Esophagus squamous epithelium (tissue), 5 donors: ENCODE measurements around the gene C6. TPM values are rescaled to one million over a fixed set of nuclear protein-coding genes. Genes with fewer than 3 reads are reported as not detected.

Experiments used
- DNase-seq: peaks from one replicate; lab custom pipeline; 2025; lab: John Stamatoyannopoulos, UW
- H3K27ac ChIP-seq, 4 donors: fragments of 200-600 bp; sonication (generic); one replicate each; pipeline ENCODE4 v1.5.1; 2016 to 2019; ENCODE audit warnings: mild to moderate bottlenecking in 1 of 4
- H3K27me3 ChIP-seq, 4 donors: fragments of 200-600 bp; sonication (generic); 1 replicate in 3 of 4; 2 replicates in 1 of 4; pipeline versions ENCODE4 v1.5.1 to v1.6.0; 2017 to 2021; ENCODE audit warnings: antibody characterized with exemption in 1 of 4
- H3K36me3 ChIP-seq, 3 donors: fragments of 200-600 bp; sonication (generic); one replicate each; pipeline ENCODE4 v1.5.1; 2016 to 2019
- H3K4me1 ChIP-seq, 3 donors: fragments of 200-600 bp; sonication (generic); one replicate each; pipeline ENCODE4 v1.5.1; 2017 to 2019
- H3K4me3 ChIP-seq, 4 donors: fragments of 200-600 bp; sonication (generic); 1 replicate in 3 of 4; 2 replicates in 1 of 4; pipeline ENCODE4 v1.5.1; 2016 to 2019; ENCODE audit warnings: mild to moderate bottlenecking in 2 of 4, moderate library complexity in 1 of 4
- H3K9me3 ChIP-seq, 3 donors: fragments of 200-600 bp; sonication (generic); one replicate each; pipeline ENCODE4 v1.5.1; 2016 to 2019
- POLR2A ChIP-seq, 4 donors: fragments of 450-650 bp; IDR thresholded peaks; one replicate each; pipeline ENCODE4 v1.6.1; 2017; ENCODE audit warnings: antibody characterized with exemption in 4 of 4, mild to moderate bottlenecking in 4 of 4, moderate library complexity in 3 of 4
- WGBS, 2 donors: methylation state at CpG; one replicate each; pipeline ENCODE4 v1.1.5; 2018; 5-methylcytosine and 5-hydroxymethylcytosine counted together
- intact Hi-C: fragments of 100-400 bp; cut with DNase I; formaldehyde crosslinking; loops from one replicate; pipeline ENCODE4 v1.15.0; 2022
- total RNA-seq, 4 donors: library from RNA; depleted of rRNA; stranded (reverse); fragments of >200 nt; gene quantifications; one replicate each; pipeline ENCODE4 v1.1.0, GENCODE V29; 2016
- TF ChIP-seq, protein P1 (sequence below), 6 experiments: fragments of 450-650 bp in 4 of 6; fragments of 200-600 bp in 2 of 6; sonication (generic) in 2 of 6; IDR thresholded peaks; one replicate each; pipeline ENCODE4 v1.5.1; 2016 to 2019; ENCODE audit warnings: antibody characterized with exemption in 6 of 6, mild to moderate bottlenecking in 4 of 6, moderate library complexity in 4 of 6
- donor health status: DM: yes; HTN: yes; CAD: no.

Gene C6
- total RNA-seq, 4 donors from 2014 or later = 0.57 to 0.67 TPM; not detected in 2

- no peak for DNase-seq
- TF ChIP-seq, protein P1, sequence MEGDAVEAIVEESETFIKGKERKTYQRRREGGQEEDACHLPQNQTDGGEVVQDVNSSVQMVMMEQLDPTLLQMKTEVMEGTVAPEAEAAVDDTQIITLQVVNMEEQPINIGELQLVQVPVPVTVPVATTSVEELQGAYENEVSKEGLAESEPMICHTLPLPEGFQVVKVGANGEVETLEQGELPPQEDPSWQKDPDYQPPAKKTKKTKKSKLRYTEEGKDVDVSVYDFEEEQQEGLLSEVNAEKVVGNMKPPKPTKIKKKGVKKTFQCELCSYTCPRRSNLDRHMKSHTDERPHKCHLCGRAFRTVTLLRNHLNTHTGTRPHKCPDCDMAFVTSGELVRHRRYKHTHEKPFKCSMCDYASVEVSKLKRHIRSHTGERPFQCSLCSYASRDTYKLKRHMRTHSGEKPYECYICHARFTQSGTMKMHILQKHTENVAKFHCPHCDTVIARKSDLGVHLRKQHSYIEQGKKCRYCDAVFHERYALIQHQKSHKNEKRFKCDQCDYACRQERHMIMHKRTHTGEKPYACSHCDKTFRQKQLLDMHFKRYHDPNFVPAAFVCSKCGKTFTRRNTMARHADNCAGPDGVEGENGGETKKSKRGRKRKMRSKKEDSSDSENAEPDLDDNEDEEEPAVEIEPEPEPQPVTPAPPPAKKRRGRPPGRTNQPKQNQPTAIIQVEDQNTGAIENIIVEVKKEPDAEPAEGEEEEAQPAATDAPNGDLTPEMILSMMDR (IDR thresholded peaks at IDR 0.05) = no peak
- TF ChIP-seq POLR2A (IDR thresholded peaks at IDR 0.05) = no peak
- Histone ChIP-seq H3K4me1 (no peaks in the 10 kb centered on the region), H3K27me3 (no peaks in the 10 kb centered on the region), H3K9me3 (peaks cover 0 to 5% (median 0%) of the 10 kb centered on the region in 3 donors), H3K36me3 (no peaks in the 10 kb centered on the region), H3K4me3 (no peak overlapping the region), H3K27ac (no peak overlapping the region)
- intact Hi-C loops = no loop called here
- 59 to 90% methylated on average over 3 of the region's 3 CpGs for WGBS, 2 donors
Observed at GRCh38 chr5:41143131-41143901, 70.0 kb downstream of the C6 start.

DNA sequence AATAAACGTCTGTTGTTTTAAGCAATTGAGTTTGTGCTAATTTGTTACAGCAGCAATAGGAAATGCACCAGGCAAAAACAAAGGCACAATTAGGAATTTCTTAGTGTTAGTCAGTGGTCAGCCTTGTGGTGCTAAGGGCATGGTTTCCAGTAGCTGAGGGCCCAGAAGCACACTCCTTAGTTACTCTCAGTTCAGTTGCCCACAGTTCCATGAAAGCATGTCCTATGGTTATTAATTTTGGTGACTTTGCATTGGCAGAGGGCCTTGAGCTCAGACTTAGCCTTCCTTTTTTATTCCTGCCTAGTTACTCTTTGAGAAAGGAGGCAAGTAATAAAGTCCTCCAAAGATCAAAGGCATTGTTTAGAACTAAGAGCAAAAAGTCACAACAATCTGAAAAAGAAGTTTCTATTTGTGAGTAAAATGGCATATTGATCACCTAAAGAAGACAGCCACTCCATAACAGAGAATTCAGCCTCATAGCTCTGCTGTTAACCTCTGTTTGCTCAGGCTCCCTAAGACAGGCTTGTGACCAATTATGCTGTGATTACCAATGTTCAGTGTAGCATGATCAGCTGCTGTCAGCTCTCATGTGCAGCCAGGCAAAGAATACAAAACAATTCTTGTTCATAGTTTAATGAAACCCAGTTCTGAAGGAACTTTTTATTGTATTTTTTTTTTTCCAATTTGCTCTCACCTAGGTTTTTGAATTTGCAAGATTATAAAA is 85.2 kb downstream of the C6 start:
- Histone ChIP-seq H3K27ac (no peak overlapping the region), H3K9me3 (no peaks in the 10 kb centered on the region), H3K4me3 (no peak overlapping the region), H3K4me1 (no peaks in the 10 kb centered on the region), H3K27me3 (no peaks in the 10 kb centered on the region), H3K36me3 (no peaks in the 10 kb centered on the region)
- no peak for TF ChIP-seq POLR2A (IDR thresholded peaks at IDR 0.05)
- TF ChIP-seq, protein P1 (IDR thresholded peaks at IDR 0.05) = no peak
- WGBS, 2 donors = 7 to 47% methylated on average over 1 of the region's 1 CpG
- intact Hi-C loops = no loop called here
- DNase-seq = no peak

- no peaks in the 10 kb centered on the region for H3K4me1 ChIP-seq
- no peaks in the 10 kb centered on the region for H3K9me3 ChIP-seq
- H3K27ac ChIP-seq = no peak overlapping the region
- H3K27me3 ChIP-seq = no peaks in the 10 kb centered on the region
- WGBS, 2 donors = 70% methylated on average over 3 to 7 of the region's 7 CpGs
- no peak for DNase-seq
- intact Hi-C loops = no loop called here
- TF ChIP-seq POLR2A (IDR thresholded peaks at IDR 0.05) = no peak
- TF ChIP-seq, protein P1 (IDR thresholded peaks at IDR 0.05) = no peak
- H3K4me3 ChIP-seq = no peak overlapping the region
- H3K36me3 ChIP-seq = no peaks in the 10 kb centered on the region
Observed at GRCh38 chr5:41122459-41122858, 90.9 kb downstream of the C6 start.

- Histone ChIP-seq H3K4me3 (no peak overlapping the region), H3K4me1 (no peaks in the 10 kb centered on the region), H3K36me3 (no peaks in the 10 kb centered on the region), H3K27ac (no peak overlapping the region), H3K27me3 (no peaks in the 10 kb centered on the region), H3K9me3 (no peaks in the 10 kb centered on the region)
- 84 to 90% methylated on average over 8 of the region's 8 CpGs for WGBS, 2 donors
- no peak for DNase-seq
- TF ChIP-seq, protein P1 (IDR thresholded peaks at IDR 0.05) = no peak
- no peak for TF ChIP-seq POLR2A (IDR thresholded peaks at IDR 0.05)
- intact Hi-C loops = no loop called here
Observed at GRCh38 chr5:41120600-41120999, 92.7 kb downstream of the C6 start.

DNA sequence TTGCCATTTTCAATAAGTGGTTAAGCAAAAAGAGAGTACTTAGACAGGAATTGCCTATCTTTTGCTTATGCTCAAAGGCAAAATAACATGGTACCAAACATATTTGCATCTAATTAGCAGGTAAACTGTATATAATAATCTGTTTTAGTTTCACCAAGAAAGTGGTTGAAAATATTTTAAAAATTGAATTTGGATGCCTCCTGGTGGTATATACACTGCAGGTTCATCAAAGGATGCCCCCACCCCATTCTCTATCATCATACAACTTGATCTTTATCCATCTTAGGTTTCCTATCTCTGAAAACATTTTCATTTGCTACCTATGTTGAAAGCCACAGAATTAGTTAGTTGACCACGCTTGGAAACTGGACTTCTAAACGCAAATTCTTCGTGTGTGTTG is 95.2 kb downstream of the C6 start:
- H3K4me1 ChIP-seq = no peaks in the 10 kb centered on the region
- no peak overlapping the region for H3K4me3 ChIP-seq
- H3K27me3 ChIP-seq = no peaks in the 10 kb centered on the region
- 91 to 95% methylated on average over 3 of the region's 3 CpGs for WGBS, 2 donors
- DNase-seq = no peak
- intact Hi-C loops = no loop called here
- H3K27ac ChIP-seq = no peak overlapping the region
- H3K36me3 ChIP-seq = no peaks in the 10 kb centered on the region
- TF ChIP-seq POLR2A (IDR thresholded peaks at IDR 0.05) = no peak
- TF ChIP-seq, protein P1 (IDR thresholded peaks at IDR 0.05) = no peak
- H3K9me3 ChIP-seq = no peaks in the 10 kb centered on the region
